Neural cell (in vitro differentiated cells): ENCODE measurements around the gene KCNK18. TPM values are rescaled to one million over a fixed set of nuclear protein-coding genes. Genes with fewer than 3 reads are reported as not detected.

Experiments
- H2AFZ ChIP-seq: fragments of 200-600, 300-800 bp; sonication (generic), shearing (Covaris generic); 2 replicates; pipeline ENCODE4 v1.6.0; 2014; ENCODE audit warnings: low read depth, mild to moderate bottlenecking, antibody characterized with exemption, low read length, moderate library complexity
- H3F3A ChIP-seq: fragments of 200-600 bp; shearing (Covaris generic); 2 replicates; pipeline ENCODE4 v1.6.1; 2016; ENCODE audit warnings: mild to moderate bottlenecking, moderate library complexity, mixed read lengths, antibody characterized with exemption, low read length; ENCODE audit not compliant: insufficient read depth, poor library complexity, severe bottlenecking
- H3K27ac ChIP-seq: fragments of 200-600, 300-800 bp; sonication (generic), shearing (Covaris generic); 2 replicates; pipeline ENCODE4 v1.5.1; 2014; ENCODE audit warnings: mild to moderate bottlenecking, low read length, moderate library complexity
- H3K27me3 ChIP-seq: fragments of 300-800, 200-600 bp; sonication (generic), shearing (Covaris generic); 2 replicates; pipeline ENCODE4 v1.6.0; 2014; ENCODE audit warnings: mild to moderate bottlenecking, low read depth, low read length, moderate library complexity; ENCODE audit not compliant: insufficient read depth
- H3K36me3 ChIP-seq: fragments of 300-800, 200-600 bp; sonication (generic), shearing (Covaris generic); 2 replicates; pipeline ENCODE4 v1.5.1; 2014; ENCODE audit warnings: mild to moderate bottlenecking, antibody characterized with exemption, low read length, moderate library complexity; ENCODE audit not compliant: insufficient read depth
- H3K4me2 ChIP-seq: fragments of 300-800, 200-600 bp; sonication (generic), shearing (Covaris generic); 2 replicates; pipeline ENCODE4 v1.6.0; 2014; ENCODE audit warnings: mild to moderate bottlenecking, low read length
- H3K4me3 ChIP-seq: fragments of 300-800, 200-600 bp; sonication (generic), shearing (Covaris generic); 2 replicates; pipeline ENCODE4 v1.5.1; 2014; ENCODE audit warnings: mild to moderate bottlenecking, low read length, moderate library complexity
- H3K79me2 ChIP-seq: fragments of 200-600 bp; shearing (Covaris generic); replicated peaks from 2 replicates; pipeline ENCODE4 v1.6.0; 2014; ENCODE audit warnings: mild to moderate bottlenecking, low read length, moderate library complexity; ENCODE audit not compliant: insufficient read depth
- H3K9ac ChIP-seq: fragments of 300-800, 200-600 bp; sonication (generic), shearing (Covaris generic); 2 replicates; pipeline ENCODE4 v1.6.1; 2016; ENCODE audit warnings: mild to moderate bottlenecking, low read length, mixed read lengths
- H3K9me2 ChIP-seq: fragments of 200-600 bp; shearing (Covaris generic); 2 replicates; pipeline ENCODE4 v1.6.1; 2016; ENCODE audit warnings: mild to moderate bottlenecking, low read length, mixed read lengths; ENCODE audit not compliant: insufficient read depth
- H3K9me3 ChIP-seq: fragments of 200-600, 300-800 bp; sonication (generic), shearing (Covaris generic); 2 replicates; pipeline ENCODE4 v1.6.1; 2016; ENCODE audit warnings: mild to moderate bottlenecking, mixed run types, low read length, moderate library complexity, mixed read lengths
- H4K20me1 ChIP-seq: fragments of 200-600 bp; shearing (Covaris generic); 2 replicates; pipeline ENCODE4 v1.6.1; 2016; ENCODE audit warnings: mild to moderate bottlenecking, mixed run types; ENCODE audit not compliant: insufficient read depth
- CTCF ChIP-seq: fragments of 450-650 bp; IDR thresholded peaks from 2 replicates; pipeline ENCODE4 v1.5.1; 2014; ENCODE audit warnings: antibody characterized with exemption, mild to moderate bottlenecking, moderate library complexity; ENCODE audit not compliant: poor library complexity, severe bottlenecking
- EP300 ChIP-seq: fragments of 450-650 bp; conservative IDR thresholded peaks from 2 replicates; pipeline ENCODE4 v1.6.1; 2014; ENCODE audit warnings: antibody characterized with exemption, mild to moderate bottlenecking, moderate library complexity; ENCODE audit not compliant: poor library complexity, severe bottlenecking
- EZH2 ChIP-seq: fragments of 200-600, 300-800 bp; shearing (Covaris generic), sonication (generic); IDR thresholded peaks from 2 replicates; pipeline ENCODE4 v1.6.1; 2014; ENCODE audit warnings: antibody characterized with exemption, low read length, borderline replicate concordance, mild to moderate bottlenecking; ENCODE audit not compliant: insufficient read depth, poor library complexity, severe bottlenecking
- MXI1 ChIP-seq: fragments of 450-650 bp; conservative IDR thresholded peaks from 2 replicates; pipeline ENCODE4 v1.6.1; 2014; ENCODE audit warnings: antibody characterized with exemption, mild to moderate bottlenecking; ENCODE audit not compliant: poor library complexity, severe bottlenecking
- POLR2AphosphoS5 ChIP-seq: IDR thresholded peaks from 2 replicates; pipeline ENCODE4 v1.6.1; 2012
- RAD21 ChIP-seq: fragments of 450-650 bp; conservative IDR thresholded peaks from 2 replicates; pipeline ENCODE4 v1.6.1; 2014; ENCODE audit warnings: antibody characterized with exemption, mild to moderate bottlenecking, moderate library complexity
- REST ChIP-seq: IDR thresholded peaks from 2 replicates; pipeline ENCODE4 v1.6.1; 2012; ENCODE audit warnings: borderline replicate concordance
- SMC3 ChIP-seq: fragments of 450-650 bp; conservative IDR thresholded peaks from 2 replicates; pipeline ENCODE4 v1.6.1; 2014; ENCODE audit warnings: antibody characterized with exemption, mild to moderate bottlenecking, moderate library complexity; ENCODE audit not compliant: poor library complexity
- TAF1 ChIP-seq: IDR thresholded peaks from 2 replicates; pipeline ENCODE4 v1.6.1; 2012; ENCODE audit warnings: low read depth
- polyA plus RNA-seq: library from polyadenylated mRNA; depleted of rRNA; stranded (reverse); fragments of >200 nt; gene quantifications from 2 replicates; pipeline ENCODE4 v1.2.3, GENCODE V29; 2014

KCNK18 gene
- polyA plus RNA-seq, 1 donor from 2014 or later = not detected

DNA sequence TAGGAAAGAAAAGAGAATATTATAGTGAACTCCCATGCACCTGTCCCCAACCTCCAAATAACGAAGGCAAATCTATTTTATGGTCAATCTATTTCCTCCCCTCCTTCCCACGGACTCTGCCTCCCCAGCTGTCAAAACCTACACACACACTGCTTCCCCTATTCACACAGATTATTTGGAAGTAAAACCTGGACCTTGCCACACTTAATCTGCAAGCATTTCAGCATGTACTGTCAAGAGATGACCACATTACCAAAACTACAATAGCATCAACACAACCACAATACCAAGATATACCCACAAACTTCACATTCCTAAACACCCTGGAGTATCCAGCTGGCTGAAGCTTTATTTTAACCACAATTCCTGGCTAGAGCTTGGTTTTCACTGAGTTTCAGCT, 27.8 kb upstream of the KCNK18 start:
- Histone ChIP-seq H3K79me2 (no peaks in the 10 kb centered on the region), H3K27me3 (peaks cover 60% of the 10 kb centered on the region), H3K9me2 (no peaks in the 10 kb centered on the region), H3K4me2 (no peak overlapping the region), H3K4me3 (no peak overlapping the region), H3K9ac (no peak overlapping the region), H3K36me3 (no peaks in the 10 kb centered on the region), H3K9me3 (no peaks in the 10 kb centered on the region), H3F3A (no peaks in the 10 kb centered on the region), H2AFZ (no peak overlapping the region), H4K20me1 (no peaks in the 10 kb centered on the region), H3K27ac (no peak overlapping the region)
- TF ChIP-seq EZH2 (no peak), EP300 (no peak), MXI1 (no peak), RAD21 (no peak), POLR2AphosphoS5 (no peak), TAF1 (no peak), SMC3 (no peak), REST (no peak), CTCF (no peak)

- Histone ChIP-seq H3K27me3 (peaks cover 56% of the 10 kb centered on the region), H3K9me3 (no peaks in the 10 kb centered on the region), H3K4me2 (no peak overlapping the region), H4K20me1 (no peaks in the 10 kb centered on the region), H3K36me3 (no peaks in the 10 kb centered on the region), H3F3A (no peaks in the 10 kb centered on the region), H3K9ac (no peak overlapping the region), H2AFZ (no peak overlapping the region), H3K27ac (no peak overlapping the region), H3K9me2 (no peaks in the 10 kb centered on the region), H3K79me2 (no peaks in the 10 kb centered on the region), H3K4me3 (no peak overlapping the region)
- TF ChIP-seq SMC3 = no peak
- TF ChIP-seq MXI1 = no peak
- no peak for TF ChIP-seq EP300
- no peak for TF ChIP-seq RAD21
- TF ChIP-seq POLR2AphosphoS5 = no peak
- no peak for TF ChIP-seq EZH2
- TF ChIP-seq REST = no peak
- TF ChIP-seq CTCF = no peak
- TF ChIP-seq TAF1 = no peak
Observed at GRCh38 chr10:117170244-117170643, 27.0 kb upstream of the KCNK18 start.
